Activated T-cell treated with anti-CD3 and anti-CD28 coated beads, Interleukin-2, amount 50 U/mL, for 24 hours (primary cell): Measurements from ENCODE around the gene PINK1.

ENCODE experiments used
- DNase-seq: peaks from one replicate; pipeline ENCODE4 v3.0.0-alpha.2; 2020
- H3K27ac Mint-ChIP-seq: 2 replicates; pipeline ENCODE4 v1.8.0; 2020; ENCODE audit warnings: mild to moderate bottlenecking, mixed read lengths
- H3K27me3 Mint-ChIP-seq: 2 replicates; pipeline ENCODE4 v1.8.0; 2020; ENCODE audit warnings: mixed read lengths
- H3K36me3 Mint-ChIP-seq: 2 replicates; pipeline ENCODE4 v1.8.0; 2020; ENCODE audit warnings: low read depth, mixed read lengths
- H3K4me1 Mint-ChIP-seq: 2 replicates; pipeline ENCODE4 v1.8.0; 2020; ENCODE audit warnings: low read depth, mixed read lengths
- H3K4me3 Mint-ChIP-seq: 2 replicates; pipeline ENCODE4 v1.8.0; 2020; ENCODE audit warnings: mild to moderate bottlenecking, moderate library complexity, mixed read lengths
- H3K9me3 Mint-ChIP-seq: 2 replicates; pipeline ENCODE4 v1.8.0; 2020; ENCODE audit warnings: mixed read lengths

The PINK1 gene

GRCh38 chr1:20648438-20648837 lies 15.2 kb downstream of the PINK1 start:
- H3K27ac Mint-ChIP-seq, result no peak overlapping the region
- no peaks in the 10 kb centered on the region for H3K4me1 Mint-ChIP-seq
- no peak overlapping the region for H3K4me3 Mint-ChIP-seq
- no peak for DNase-seq
- no peaks in the 10 kb centered on the region for H3K27me3 Mint-ChIP-seq
- H3K9me3 Mint-ChIP-seq, result no peaks in the 10 kb centered on the region
- H3K36me3 Mint-ChIP-seq, result peaks cover 64% of the 10 kb centered on the region

- peaks cover 69% of the 10 kb centered on the region for H3K36me3 Mint-ChIP-seq
- no peaks in the 10 kb centered on the region for H3K4me1 Mint-ChIP-seq
- no peak overlapping the region for H3K27ac Mint-ChIP-seq
Observed at GRCh38 chr1:20648946-20649345, 15.7 kb downstream of the PINK1 start.

GRCh38 chr1:20652300-20652699 lies 19.0 kb downstream of the PINK1 start:
- Mint-ChIP-seq H3K36me3 (peaks cover 93% of the 10 kb centered on the region), H3K4me3 (no peak overlapping the region), H3K4me1 (peaks cover 10% of the 10 kb centered on the region), H3K27ac (peak overlapping the region; percentile 30), H3K9me3 (no peaks in the 10 kb centered on the region), H3K27me3 (no peaks in the 10 kb centered on the region)
- DNase-seq, result no peak

More at GRCh38 chr1:20648946-20649345, 15.7 kb downstream of the PINK1 start:
- H3K27me3 Mint-ChIP-seq, result no peaks in the 10 kb centered on the region
- H3K4me3 Mint-ChIP-seq, result no peak overlapping the region
- no peaks in the 10 kb centered on the region for H3K9me3 Mint-ChIP-seq
- DNase-seq, result no peak

- no peaks in the 10 kb centered on the region for H3K27me3 Mint-ChIP-seq
- peaks cover 27% of the 10 kb centered on the region for H3K4me1 Mint-ChIP-seq
- no peaks in the 10 kb centered on the region for H3K9me3 Mint-ChIP-seq
- DNase-seq, result no peak
- peak overlapping the region; percentile 27 for H3K27ac Mint-ChIP-seq
- no peak overlapping the region for H3K4me3 Mint-ChIP-seq
- peaks cover 96% of the 10 kb centered on the region for H3K36me3 Mint-ChIP-seq
Observed at GRCh38 chr1:20654104-20654690, 20.9 kb downstream of the PINK1 start.

- no peaks in the 10 kb centered on the region for H3K27me3 Mint-ChIP-seq
- peak overlapping the region; percentile 100 for H3K27ac Mint-ChIP-seq
- no peak for DNase-seq
- peaks cover 95% of the 10 kb centered on the region for H3K36me3 Mint-ChIP-seq
- H3K4me1 Mint-ChIP-seq, result peaks cover 45% of the 10 kb centered on the region
- no peak overlapping the region for H3K4me3 Mint-ChIP-seq
- no peaks in the 10 kb centered on the region for H3K9me3 Mint-ChIP-seq
Observed at GRCh38 chr1:20657024-20657423, 23.8 kb downstream of the PINK1 start.

GRCh38 chr1:20658166-20658915 lies 25.1 kb downstream of the PINK1 start:
- peaks cover 53% of the 10 kb centered on the region for H3K4me1 Mint-ChIP-seq
- H3K27me3 Mint-ChIP-seq, result no peaks in the 10 kb centered on the region
- H3K36me3 Mint-ChIP-seq, result peaks cover 83% of the 10 kb centered on the region
- DNase-seq, result no peak
- H3K4me3 Mint-ChIP-seq, result peak overlapping the region; percentile 97
- H3K9me3 Mint-ChIP-seq, result no peaks in the 10 kb centered on the region
- peak overlapping the region; percentile 100 for H3K27ac Mint-ChIP-seq

- H3K4me1 Mint-ChIP-seq, result peaks cover 53% of the 10 kb centered on the region
- no peaks in the 10 kb centered on the region for H3K9me3 Mint-ChIP-seq
- H3K27ac Mint-ChIP-seq, result peak overlapping the region; percentile 100
- no peak for DNase-seq
- H3K4me3 Mint-ChIP-seq, result peak overlapping the region; percentile 97
- peaks cover 65% of the 10 kb centered on the region for H3K36me3 Mint-ChIP-seq
- H3K27me3 Mint-ChIP-seq, result no peaks in the 10 kb centered on the region
Observed at GRCh38 chr1:20660363-20660762, 27.1 kb downstream of the PINK1 start.

- no peak for DNase-seq
- H3K4me3 Mint-ChIP-seq, result peak overlapping the region; percentile 97
- H3K27me3 Mint-ChIP-seq, result no peaks in the 10 kb centered on the region
- H3K27ac Mint-ChIP-seq, result peak overlapping the region; percentile 100
- peaks cover 53% of the 10 kb centered on the region for H3K4me1 Mint-ChIP-seq
- H3K36me3 Mint-ChIP-seq, result peaks cover 60% of the 10 kb centered on the region
- no peaks in the 10 kb centered on the region for H3K9me3 Mint-ChIP-seq
Observed at GRCh38 chr1:20660847-20661206, 27.6 kb downstream of the PINK1 start.

GRCh38 chr1:20661207-20662109 lies 28.2 kb downstream of the PINK1 start, which contains the start of gene DDOST:
Gene DDOST (minus strand): TSS chr1:20661369. CDS start chr1:20661350, 19 bp downstream.
- Mint-ChIP-seq H3K27me3 (no peaks in the 10 kb centered on the region), H3K4me3 (peak within 1 kb of the TSS; percentile 97), H3K27ac (peak within 1 kb of the TSS; percentile 100), H3K36me3 (peaks cover 54% of the 10 kb centered on the region), H3K9me3 (no peaks in the 10 kb centered on the region), H3K4me1 (peaks cover 52% of the 10 kb centered on the region)
- peak; percentile 94 for DNase-seq

GRCh38 chr1:20662110-20662475 lies 28.8 kb downstream of the PINK1 start:
- H3K27me3 Mint-ChIP-seq, result no peaks in the 10 kb centered on the region
- peaks cover 47% of the 10 kb centered on the region for H3K36me3 Mint-ChIP-seq
- peak overlapping the region; percentile 95 for H3K27ac Mint-ChIP-seq
- H3K9me3 Mint-ChIP-seq, result no peaks in the 10 kb centered on the region
- H3K4me1 Mint-ChIP-seq, result peaks cover 48% of the 10 kb centered on the region
- peak overlapping the region; percentile 97 for H3K4me3 Mint-ChIP-seq
- no peak for DNase-seq

- H3K4me1 Mint-ChIP-seq, result peaks cover 37% of the 10 kb centered on the region
- no peak overlapping the region for H3K4me3 Mint-ChIP-seq
- no peaks in the 10 kb centered on the region for H3K27me3 Mint-ChIP-seq
- H3K36me3 Mint-ChIP-seq, result peaks cover 35% of the 10 kb centered on the region
- no peaks in the 10 kb centered on the region for H3K9me3 Mint-ChIP-seq
- DNase-seq, result no peak
- no peak overlapping the region for H3K27ac Mint-ChIP-seq
Observed at GRCh38 chr1:20663365-20663764, 30.1 kb downstream of the PINK1 start.

- Mint-ChIP-seq H3K27ac (no peak overlapping the region), H3K4me3 (no peak overlapping the region), H3K4me1 (peaks cover 29% of the 10 kb centered on the region), H3K36me3 (peaks cover 28% of the 10 kb centered on the region), H3K9me3 (no peaks in the 10 kb centered on the region), H3K27me3 (no peaks in the 10 kb centered on the region)
- no peak for DNase-seq
Observed at GRCh38 chr1:20663969-20664715, 30.9 kb downstream of the PINK1 start.

GRCh38 chr1:20665726-20666125 lies 32.5 kb downstream of the PINK1 start:
- H3K4me3 Mint-ChIP-seq, result no peak overlapping the region
- H3K27me3 Mint-ChIP-seq, result no peaks in the 10 kb centered on the region
- peaks cover 15% of the 10 kb centered on the region for H3K4me1 Mint-ChIP-seq
- no peak overlapping the region for H3K27ac Mint-ChIP-seq
- DNase-seq, result no peak
- peaks cover 12% of the 10 kb centered on the region for H3K36me3 Mint-ChIP-seq
- H3K9me3 Mint-ChIP-seq, result no peaks in the 10 kb centered on the region

GRCh38 chr1:20666146-20666545 lies 32.9 kb downstream of the PINK1 start:
- Mint-ChIP-seq H3K4me3 (no peak overlapping the region), H3K4me1 (peaks cover 15% of the 10 kb centered on the region), H3K27me3 (no peaks in the 10 kb centered on the region), H3K27ac (no peak overlapping the region), H3K36me3 (peaks cover 8% of the 10 kb centered on the region), H3K9me3 (no peaks in the 10 kb centered on the region)
- no peak for DNase-seq
